GM18858 (cell line): ENCODE data around the gene SLC5A10.

Experiments
- ATAC-seq: cut with Tn5 transposase; IDR thresholded peaks from one replicate; pipeline ENCODE4 v1.9.1; 2021; ENCODE audit not compliant: unreplicated experiment

SLC5A10 gene

GRCh38 chr17:19001907-19002590 lies 50.1 kb downstream of the SLC5A10 start:
- no peak for ATAC-seq

- no peak for ATAC-seq
Observed at GRCh38 chr17:19002805-19003542, 51.0 kb downstream of the SLC5A10 start.

- ATAC-seq, result no peak
Observed at GRCh38 chr17:19003543-19004420, 51.8 kb downstream of the SLC5A10 start.

DNA sequence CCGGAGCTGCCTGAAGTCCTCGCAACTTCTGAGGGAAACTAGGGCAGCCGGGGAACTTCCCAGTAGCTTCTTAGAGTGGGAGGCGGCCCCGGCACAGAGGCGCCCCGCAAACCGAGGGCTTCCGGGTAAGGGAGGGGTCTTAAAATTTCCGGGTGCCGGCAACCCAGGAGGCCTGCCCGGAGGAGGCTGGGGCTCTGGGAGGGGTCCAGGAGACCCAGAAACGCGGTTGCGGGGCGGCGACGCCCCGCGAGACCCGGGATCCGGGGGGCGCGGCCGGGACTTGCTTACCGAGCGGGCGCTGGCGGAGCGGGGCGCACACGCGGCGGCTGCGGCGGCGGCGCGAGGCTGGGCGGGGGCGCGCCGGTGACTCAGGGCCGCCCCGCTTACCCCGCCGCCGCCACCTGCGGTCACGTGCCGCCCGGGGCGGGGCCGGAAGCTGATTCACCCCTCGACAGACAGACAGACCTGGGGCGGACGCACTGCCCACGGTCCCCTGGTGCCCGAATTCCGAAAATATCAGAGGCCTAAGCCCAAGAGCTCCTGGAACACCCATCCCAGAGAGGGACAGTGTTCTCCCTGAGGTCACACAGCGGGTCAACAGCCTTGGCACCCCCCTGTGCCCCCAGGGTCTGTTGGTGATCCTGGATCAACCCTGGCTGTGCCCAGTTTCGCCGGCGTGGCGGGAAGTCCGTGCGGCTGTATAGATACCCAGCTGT lies 52.6 kb downstream of the SLC5A10 start, which contains the start of gene FAM83G:
TSS of gene FAM83G (minus strand) at position 344 of the 716 bp plus-strand sequence. CDS start 723 bp downstream, outside the sequence.
- peak; percentile 53 for ATAC-seq

DNA sequence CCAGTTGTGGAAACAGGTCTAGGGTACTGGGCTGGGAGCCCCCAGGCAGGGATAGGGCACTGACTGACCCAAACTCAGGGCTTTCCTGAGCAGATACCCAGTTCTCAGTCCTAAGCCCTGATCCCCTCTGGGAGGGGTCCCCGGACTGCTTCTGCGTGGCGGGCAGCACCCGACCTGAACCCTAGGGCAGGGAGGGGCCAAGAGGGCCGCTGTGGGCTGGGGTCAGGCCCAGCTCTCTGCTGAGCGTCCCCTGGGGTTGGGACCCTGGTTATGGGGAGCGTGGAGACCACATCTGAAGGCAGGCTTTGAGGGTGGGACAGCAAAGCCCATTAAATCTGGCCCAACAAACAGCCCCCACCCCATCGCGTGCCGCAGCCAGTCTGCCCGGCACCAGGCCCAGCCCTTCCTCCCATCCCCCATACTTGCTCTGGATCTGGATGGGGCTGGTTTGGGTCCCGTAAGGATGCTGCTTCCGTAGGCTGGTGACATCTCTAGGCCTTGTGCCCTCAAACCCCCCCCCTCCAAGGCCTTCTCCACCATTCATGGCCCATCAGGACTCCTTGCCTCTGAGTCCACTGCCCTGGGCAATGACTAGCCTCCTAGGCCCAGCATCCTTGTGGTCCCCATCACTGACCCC lies 53.3 kb downstream of the SLC5A10 start:
- ATAC-seq, result no peak

DNA sequence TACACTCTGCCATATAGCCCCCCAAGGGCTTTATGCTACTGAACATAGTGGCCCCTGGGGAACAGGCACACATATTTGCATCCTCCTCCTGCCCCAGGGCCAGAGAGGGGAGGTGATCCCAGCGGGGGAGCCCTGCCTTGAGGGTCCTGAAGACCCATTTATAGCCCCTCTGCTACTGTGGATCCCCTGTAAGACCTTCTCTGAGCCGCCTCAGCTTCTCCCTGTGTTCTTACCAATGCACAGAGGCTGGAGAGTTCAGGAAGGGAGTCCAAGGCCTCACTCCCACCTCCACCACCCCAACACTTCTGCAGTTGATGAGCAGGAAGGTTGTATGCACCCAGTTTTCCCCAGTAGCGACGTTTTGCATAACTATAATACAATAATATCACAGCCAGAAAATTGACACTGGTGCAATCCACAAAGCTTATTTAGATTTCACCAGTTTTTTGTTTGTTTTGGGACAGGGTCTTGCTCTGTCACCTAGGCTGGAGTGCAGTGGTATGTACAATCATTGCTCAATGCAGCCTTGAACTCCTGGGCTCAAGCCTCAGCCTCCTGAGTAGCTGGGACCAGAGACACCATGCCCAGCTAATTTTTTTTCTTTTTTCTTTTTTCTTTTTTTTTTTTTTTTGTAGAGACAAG lies 53.9 kb downstream of the SLC5A10 start:
- ATAC-seq, result no peak

DNA sequence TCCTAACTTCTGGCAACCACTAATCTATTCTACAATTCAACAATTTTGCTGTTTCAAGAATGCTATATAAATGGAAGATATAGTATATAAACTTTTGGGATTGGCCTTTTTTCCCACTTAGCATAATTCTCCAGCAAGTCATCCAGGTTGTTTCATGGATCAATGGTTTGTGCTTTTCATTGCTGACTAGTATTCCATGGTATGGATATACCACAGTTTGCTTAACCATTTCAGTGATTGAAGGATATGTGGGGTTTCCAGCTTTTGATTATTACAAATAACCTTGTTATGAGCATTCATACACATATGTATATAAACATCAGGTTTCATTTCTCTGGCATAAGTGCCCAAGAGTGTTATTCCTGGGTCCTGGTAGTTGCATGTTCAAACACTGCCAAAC lies 54.7 kb downstream of the SLC5A10 start:
- ATAC-seq, result no peak

DNA sequence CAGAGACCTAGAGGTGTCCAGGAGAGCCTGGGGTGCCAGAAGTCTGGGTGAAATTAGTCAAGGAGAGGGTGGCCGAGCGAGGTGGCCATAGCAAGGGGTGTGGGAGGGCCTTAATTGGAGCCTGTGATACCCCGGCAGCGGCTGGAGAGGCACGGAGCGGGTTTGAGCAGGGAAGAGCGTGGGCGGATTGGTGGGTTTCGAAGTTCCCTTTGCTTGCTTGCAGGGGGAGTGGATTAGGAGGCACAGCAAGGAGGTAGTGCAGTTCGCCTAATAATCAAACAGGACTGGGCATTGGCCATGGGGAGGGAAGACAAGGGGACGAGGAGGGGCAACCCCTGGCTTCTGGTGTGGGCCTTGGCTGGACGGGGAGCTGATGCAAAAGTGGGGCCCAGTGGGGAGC lies 58.0 kb downstream of the SLC5A10 start:
- ATAC-seq, result no peak

DNA sequence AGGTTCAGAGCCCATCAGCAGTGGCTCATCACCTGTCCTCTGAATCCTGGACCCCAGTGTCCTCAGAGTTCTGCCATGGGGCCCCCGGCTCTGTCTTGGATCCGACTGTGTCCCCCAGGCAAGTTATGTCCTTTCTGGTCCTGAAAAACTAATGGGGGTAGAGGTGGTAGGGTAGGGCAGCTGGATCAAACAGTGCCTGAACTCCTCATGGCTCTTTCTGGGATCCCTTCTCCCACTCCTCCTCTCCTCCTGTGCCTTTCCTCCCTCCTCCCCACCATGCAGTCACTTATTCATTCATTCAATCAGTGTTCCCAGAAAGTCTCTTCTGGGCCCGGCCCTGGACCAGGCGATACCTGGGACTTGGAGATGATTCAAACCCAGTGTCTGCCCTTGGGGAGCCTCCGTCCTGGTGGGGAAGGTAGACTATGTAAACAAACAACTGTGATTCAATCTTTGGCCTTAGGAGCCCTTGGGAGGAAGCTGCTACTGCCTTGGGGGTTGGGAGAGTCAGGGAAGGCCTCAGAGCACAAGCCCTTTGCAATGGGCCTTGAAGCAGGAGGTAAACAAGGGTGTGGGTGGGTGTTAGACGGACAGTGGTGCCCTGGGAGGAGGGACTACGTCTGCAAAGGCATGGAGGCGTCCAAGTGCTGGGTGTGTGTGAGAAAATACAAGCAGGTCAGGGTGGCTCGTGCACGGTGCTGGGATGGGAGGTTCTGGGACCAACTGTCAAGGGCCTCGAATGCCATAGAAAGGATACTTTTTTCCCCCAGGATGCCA lies 59.0 kb downstream of the SLC5A10 start:
- ATAC-seq, result no peak

- ATAC-seq, result no peak
Observed at GRCh38 chr17:19011581-19011980, 59.6 kb downstream of the SLC5A10 start.

GRCh38 chr17:19012171-19013080 lies 60.5 kb downstream of the SLC5A10 start:
- no peak for ATAC-seq

- no peak for ATAC-seq
Observed at GRCh38 chr17:19013226-19013625, 61.3 kb downstream of the SLC5A10 start.

DNA sequence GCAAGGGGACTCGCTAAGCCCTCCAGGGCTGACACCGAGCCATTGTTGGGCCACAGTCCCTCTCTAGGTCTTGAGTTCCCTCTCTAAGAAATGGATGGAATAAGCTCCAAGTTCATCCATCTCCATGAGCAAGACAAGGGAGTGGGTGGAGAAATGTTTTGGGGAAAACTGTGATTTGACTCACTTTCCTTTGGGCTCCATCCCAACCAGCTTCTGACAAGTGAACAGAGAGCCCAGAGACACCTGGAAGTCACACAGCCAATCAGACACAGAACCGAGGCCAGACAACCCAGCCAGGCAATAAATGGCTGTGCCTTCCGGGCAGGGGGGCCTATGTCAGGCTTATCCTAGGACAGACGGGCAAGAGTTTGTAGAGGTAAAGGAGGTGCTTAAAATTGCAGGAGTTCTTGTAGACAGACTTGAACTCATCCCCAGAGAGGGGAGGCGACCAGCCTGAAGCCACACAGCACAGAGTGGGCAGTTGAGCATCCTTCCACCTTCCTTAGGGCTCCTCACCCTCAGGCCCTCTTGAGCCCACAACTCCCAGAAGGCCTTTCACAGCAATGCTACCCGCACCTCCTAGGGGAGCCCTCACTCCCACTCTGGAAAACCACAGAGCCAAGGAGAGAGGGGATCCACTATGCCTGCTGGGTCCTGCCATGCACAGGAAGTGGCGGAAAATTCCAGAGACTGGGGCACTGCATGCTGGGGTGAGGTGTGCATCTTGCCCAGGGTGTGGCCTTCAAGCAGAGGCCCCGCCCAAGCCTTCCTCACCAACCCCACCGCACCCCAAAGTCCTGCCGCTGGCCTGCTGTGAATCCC lies 62.1 kb downstream of the SLC5A10 start:
- ATAC-seq, result no peak

GRCh38 chr17:19014628-19015215 lies 62.8 kb downstream of the SLC5A10 start:
- ATAC-seq, result no peak

GRCh38 chr17:19015428-19015827 lies 63.5 kb downstream of the SLC5A10 start:
- ATAC-seq, result no peak

- no peak for ATAC-seq
Observed at GRCh38 chr17:19016297-19016696, 64.3 kb downstream of the SLC5A10 start.

GRCh38 chr17:19016881-19017280 lies 64.9 kb downstream of the SLC5A10 start:
- no peak for ATAC-seq
